HL-60 (cell line): ENCODE results near the gene PPFIA4.

ENCODE experiments used
- CTCF ChIP-seq: IDR thresholded peaks from one replicate; pipeline ENCODE4 v1.5.1; 2011; ENCODE audit warnings: low read length, control low read depth, inconsistent platforms; ENCODE audit not compliant: insufficient read depth
- POLR2AphosphoS5 ChIP-seq: IDR thresholded peaks from 2 replicates; pipeline ENCODE4 v1.6.1; 2012; ENCODE audit warnings: low read depth
- SPI1 ChIP-seq: IDR thresholded peaks from 2 replicates; pipeline ENCODE4 v1.6.1; 2012; ENCODE audit warnings: low read depth, mild to moderate bottlenecking, borderline replicate concordance
- TF ChIP-seq, protein P1 (sequence below): IDR thresholded peaks from 2 replicates; pipeline ENCODE4 v1.6.1; 2012; ENCODE audit warnings: low read depth; ENCODE audit not compliant: insufficient replicate concordance

- no peak for TF ChIP-seq CTCF
- no peak for TF ChIP-seq SPI1
- no peak for TF ChIP-seq POLR2AphosphoS5
- TF ChIP-seq, protein P1, sequence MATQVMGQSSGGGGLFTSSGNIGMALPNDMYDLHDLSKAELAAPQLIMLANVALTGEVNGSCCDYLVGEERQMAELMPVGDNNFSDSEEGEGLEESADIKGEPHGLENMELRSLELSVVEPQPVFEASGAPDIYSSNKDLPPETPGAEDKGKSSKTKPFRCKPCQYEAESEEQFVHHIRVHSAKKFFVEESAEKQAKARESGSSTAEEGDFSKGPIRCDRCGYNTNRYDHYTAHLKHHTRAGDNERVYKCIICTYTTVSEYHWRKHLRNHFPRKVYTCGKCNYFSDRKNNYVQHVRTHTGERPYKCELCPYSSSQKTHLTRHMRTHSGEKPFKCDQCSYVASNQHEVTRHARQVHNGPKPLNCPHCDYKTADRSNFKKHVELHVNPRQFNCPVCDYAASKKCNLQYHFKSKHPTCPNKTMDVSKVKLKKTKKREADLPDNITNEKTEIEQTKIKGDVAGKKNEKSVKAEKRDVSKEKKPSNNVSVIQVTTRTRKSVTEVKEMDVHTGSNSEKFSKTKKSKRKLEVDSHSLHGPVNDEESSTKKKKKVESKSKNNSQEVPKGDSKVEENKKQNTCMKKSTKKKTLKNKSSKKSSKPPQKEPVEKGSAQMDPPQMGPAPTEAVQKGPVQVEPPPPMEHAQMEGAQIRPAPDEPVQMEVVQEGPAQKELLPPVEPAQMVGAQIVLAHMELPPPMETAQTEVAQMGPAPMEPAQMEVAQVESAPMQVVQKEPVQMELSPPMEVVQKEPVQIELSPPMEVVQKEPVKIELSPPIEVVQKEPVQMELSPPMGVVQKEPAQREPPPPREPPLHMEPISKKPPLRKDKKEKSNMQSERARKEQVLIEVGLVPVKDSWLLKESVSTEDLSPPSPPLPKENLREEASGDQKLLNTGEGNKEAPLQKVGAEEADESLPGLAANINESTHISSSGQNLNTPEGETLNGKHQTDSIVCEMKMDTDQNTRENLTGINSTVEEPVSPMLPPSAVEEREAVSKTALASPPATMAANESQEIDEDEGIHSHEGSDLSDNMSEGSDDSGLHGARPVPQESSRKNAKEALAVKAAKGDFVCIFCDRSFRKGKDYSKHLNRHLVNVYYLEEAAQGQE = no peak
These were observed 87.9 kb downstream of the PPFIA4 start for GRCh38 chr1:203114202-203114601.
